CD8-positive, alpha-beta memory T cell (primary cell): Measurements from ENCODE around the gene DOK6. TPM values are rescaled to one million over a fixed set of nuclear protein-coding genes. Genes with fewer than 3 reads are reported as not detected.

ENCODE experiments used
- CTCF ChIA-PET: fragments of 350-600 bp; sonication (Branson Sonifier 250); formaldehyde crosslinking; loops from one replicate; lab custom pipeline; 2021; ENCODE audit warnings: antibody characterized with exemption; lab: Charles Lee
- POLR2A ChIA-PET: fragments of 350-600 bp; sonication (Branson Sonifier 250); formaldehyde crosslinking; loops from one replicate; lab custom pipeline; 2021; ENCODE audit warnings: antibody characterized with exemption; lab: Charles Lee
- DNase-seq, 5 donors: peaks; one replicate each; pipeline versions ENCODE4 v3.0.0 to v3.0.0-alpha.2; 2020 to 2022; ENCODE audit warnings: mixed read lengths in 1 of 5
- H3K27ac ChIP-seq: one replicate; pipeline ENCODE4 v1.7.0; 2013; ENCODE audit warnings: low read depth, mild to moderate bottlenecking, low read length, moderate library complexity
- H3K27me3 ChIP-seq: 2 replicates; pipeline ENCODE4 v1.7.0; 2013; ENCODE audit warnings: low read length, mild to moderate bottlenecking; ENCODE audit not compliant: insufficient read depth, poor library complexity, severe bottlenecking
- H3K36me3 ChIP-seq: 2 replicates; pipeline ENCODE4 v1.7.0; 2013; ENCODE audit warnings: mild to moderate bottlenecking, low read length, moderate library complexity; ENCODE audit not compliant: insufficient read depth
- H3K4me1 ChIP-seq: 2 replicates; pipeline ENCODE4 v1.7.0; 2013; ENCODE audit warnings: mild to moderate bottlenecking, low read length, moderate library complexity; ENCODE audit not compliant: insufficient read depth
- H3K4me3 ChIP-seq: 2 replicates; pipeline ENCODE4 v1.7.0; 2013; ENCODE audit warnings: mild to moderate bottlenecking, low read length
- H3K9me3 ChIP-seq: 2 replicates; pipeline ENCODE4 v1.7.0; 2013; ENCODE audit warnings: mild to moderate bottlenecking, low read length
- H3K27ac Mint-ChIP-seq, 8 donors: one replicate each; pipeline ENCODE4 v1.8.0; 2020 to 2021; ENCODE audit warnings: mixed read lengths in 8 of 8, mild to moderate bottlenecking in 6 of 8, inconsistent platforms in 3 of 8, moderate library complexity in 3 of 8
- H3K27me3 Mint-ChIP-seq, 2 donors: one replicate each; pipeline ENCODE4 v1.8.0; 2020 to 2021; ENCODE audit warnings: mixed read lengths in 2 of 2, mild to moderate bottlenecking in 1 of 2, moderate library complexity in 1 of 2
- H3K36me3 Mint-ChIP-seq, 3 donors: one replicate each; pipeline ENCODE4 v1.8.0; 2020 to 2021; ENCODE audit warnings: mixed read lengths in 3 of 3, inconsistent platforms in 1 of 3, mild to moderate bottlenecking in 1 of 3
- H3K4me1 Mint-ChIP-seq, 3 donors: one replicate each; pipeline ENCODE4 v1.8.0; 2020 to 2021; ENCODE audit warnings: mixed read lengths in 3 of 3, inconsistent platforms in 1 of 3, mild to moderate bottlenecking in 1 of 3
- H3K4me3 Mint-ChIP-seq, 7 donors: one replicate each; pipeline ENCODE4 v1.8.0; 2020 to 2021; ENCODE audit warnings: mixed read lengths in 7 of 7, mild to moderate bottlenecking in 6 of 7, moderate library complexity in 4 of 7, inconsistent platforms in 2 of 7
- H3K9me3 Mint-ChIP-seq, 5 donors: one replicate each; pipeline ENCODE4 v1.8.0; 2020 to 2022; ENCODE audit warnings: mixed read lengths in 5 of 5, mild to moderate bottlenecking in 3 of 5, moderate library complexity in 2 of 5, inconsistent platforms in 1 of 5
- polyA plus RNA-seq: library from polyadenylated mRNA; unstranded; fragments of 300-500 nt; fragmentation: Illumina TruSeq; gene quantifications from one replicate; pipeline ENCODE4 v1.2.3, GENCODE V29; 2021
- total RNA-seq, 2 experiments: library from RNA; stranded (reverse); gene quantifications; one replicate each; pipeline ENCODE4 v1.2.3, GENCODE V29; 2021

DOK6 gene
- total and polyA plus RNA-seq, 3 experiments from 2014 or later, result 0.13 TPM; not detected in 2

DNA sequence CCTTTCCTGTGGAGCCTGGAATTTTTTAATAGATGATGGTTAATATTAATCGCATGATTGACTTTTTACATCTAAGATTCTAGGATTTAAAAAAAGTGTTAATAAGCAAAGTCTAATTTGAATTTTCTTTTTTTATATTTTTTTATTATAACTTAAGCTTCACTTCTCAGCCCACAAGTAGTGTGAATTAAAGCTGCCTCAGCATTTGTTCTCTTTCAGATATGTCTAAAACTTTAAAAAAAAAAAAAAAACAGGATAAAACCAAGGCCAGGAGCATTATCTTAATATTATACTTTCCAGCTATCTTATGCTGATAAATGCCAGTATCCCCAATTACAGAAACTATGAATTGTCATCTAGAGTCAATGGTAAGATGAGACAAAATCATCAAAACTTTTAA, 437.3 kb downstream of the DOK6 start:
- Histone ChIP-seq H3K4me1 (no peaks in the 10 kb centered on the region), H3K4me3 (no peak overlapping the region), H3K9me3 (no peaks in the 10 kb centered on the region), H3K27ac (no peak overlapping the region), H3K27me3 (no peaks in the 10 kb centered on the region), H3K36me3 (no peaks in the 10 kb centered on the region)
- Mint-ChIP-seq H3K27me3 (no peaks in the 10 kb centered on the region), H3K27ac (no peak overlapping the region), H3K36me3 (peaks cover 3 to 20% (median 17%) of the 10 kb centered on the region in 3 donors), H3K9me3 (no peaks in the 10 kb centered on the region), H3K4me3 (no peak overlapping the region), H3K4me1 (no peaks in the 10 kb centered on the region)
- POLR2A ChIA-PET, result interaction anchor here (0.6 kb wide), 1 partner anchor 11 kb away, joined by 3 read pairs; no protein-coding TSS in a partner anchor
- no peak for DNase-seq
- CTCF ChIA-PET, result no interaction called here

- CTCF ChIA-PET, result interaction anchor here (1.3 kb wide), 1 partner anchor 9 kb away, joined by 3 read pairs; no protein-coding TSS in a partner anchor
- no peak for DNase-seq
- H3K27ac Mint-ChIP-seq, result peak overlapping the region in 2 of 8 donors; percentile 29 to 89
These were observed 438.1 kb downstream of the DOK6 start for GRCh38 chr18:69838620-69839411.

DNA sequence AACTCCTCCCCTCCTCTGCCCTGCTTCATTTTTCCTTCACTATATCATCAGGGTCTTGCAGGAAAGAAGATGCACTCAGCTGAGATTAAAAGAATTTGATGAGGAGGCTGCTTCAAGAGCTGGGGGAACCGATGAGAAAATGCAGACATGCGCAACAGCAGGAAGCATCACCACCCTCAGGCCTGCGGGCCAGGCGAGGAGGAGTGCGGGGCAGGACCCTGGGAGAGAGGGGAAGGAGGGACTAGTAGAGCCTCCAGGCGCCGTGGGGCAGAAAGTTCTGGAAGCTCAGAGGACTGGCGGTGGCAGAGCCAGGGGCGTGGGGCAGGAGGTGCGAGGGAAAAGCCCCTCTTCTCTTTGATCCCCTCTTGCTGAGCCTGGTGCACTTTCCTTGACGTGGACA, 438.8 kb downstream of the DOK6 start:
- Mint-ChIP-seq H3K36me3 (peaks cover 3 to 15% (median 14%) of the 10 kb centered on the region in 3 donors), H3K27ac (peak overlapping the region in 1 of 8 donors; percentile 89), H3K9me3 (no peaks in the 10 kb centered on the region), H3K4me3 (no peak overlapping the region), H3K27me3 (no peaks in the 10 kb centered on the region), H3K4me1 (no peaks in the 10 kb centered on the region)
- H3K36me3 ChIP-seq, result no peaks in the 10 kb centered on the region
- H3K27me3 ChIP-seq, result no peaks in the 10 kb centered on the region
- POLR2A ChIA-PET, result interaction anchor here (0.6 kb wide), 1 partner anchor 1120 kb away, joined by 3 read pairs; no protein-coding TSS in a partner anchor
- no peak for DNase-seq
- H3K4me1 ChIP-seq, result no peaks in the 10 kb centered on the region
- H3K4me3 ChIP-seq, result no peak overlapping the region
- H3K27ac ChIP-seq, result no peak overlapping the region
- CTCF ChIA-PET, result interaction anchor here (1.3 kb wide), 1 partner anchor 9 kb away, joined by 3 read pairs; no protein-coding TSS in a partner anchor
- H3K9me3 ChIP-seq, result no peaks in the 10 kb centered on the region

More at GRCh38 chr18:69838620-69839411, 438.1 kb downstream of the DOK6 start:
- Histone ChIP-seq H3K27ac (no peak overlapping the region), H3K4me1 (no peaks in the 10 kb centered on the region), H3K27me3 (no peaks in the 10 kb centered on the region), H3K36me3 (no peaks in the 10 kb centered on the region), H3K9me3 (no peaks in the 10 kb centered on the region), H3K4me3 (no peak overlapping the region)
- H3K27me3 Mint-ChIP-seq, result no peaks in the 10 kb centered on the region
- H3K36me3 Mint-ChIP-seq, result peaks cover 3 to 18% (median 17%) of the 10 kb centered on the region in 3 donors
- no peaks in the 10 kb centered on the region for H3K9me3 Mint-ChIP-seq
- no peaks in the 10 kb centered on the region for H3K4me1 Mint-ChIP-seq
- POLR2A ChIA-PET, result interaction anchor here (0.6 kb wide), 1 partner anchor 10 kb away, joined by 3 read pairs; no protein-coding TSS in a partner anchor
- no peak overlapping the region for H3K4me3 Mint-ChIP-seq

- no peaks in the 10 kb centered on the region for H3K4me1 Mint-ChIP-seq
- no peak for DNase-seq
- ChIA-PET CTCF (interaction anchor here (1.3 kb wide), 1 partner anchor 10 kb away, joined by 3 read pairs; no protein-coding TSS in a partner anchor), POLR2A (interaction anchor here (0.6 kb wide), 1 partner anchor 1121 kb away, joined by 3 read pairs; no protein-coding TSS in a partner anchor)
- H3K36me3 Mint-ChIP-seq, result peaks cover 3 to 15% (median 14%) of the 10 kb centered on the region in 3 donors
- Histone ChIP-seq H3K4me1 (no peaks in the 10 kb centered on the region), H3K36me3 (no peaks in the 10 kb centered on the region), H3K4me3 (no peak overlapping the region), H3K9me3 (no peaks in the 10 kb centered on the region), H3K27me3 (no peaks in the 10 kb centered on the region), H3K27ac (no peak overlapping the region)
- no peaks in the 10 kb centered on the region for H3K27me3 Mint-ChIP-seq
- H3K27ac Mint-ChIP-seq, result no peak overlapping the region
- no peak overlapping the region for H3K4me3 Mint-ChIP-seq
- H3K9me3 Mint-ChIP-seq, result no peaks in the 10 kb centered on the region
These were observed 439.3 kb downstream of the DOK6 start for GRCh38 chr18:69840001-69840400.

DNA sequence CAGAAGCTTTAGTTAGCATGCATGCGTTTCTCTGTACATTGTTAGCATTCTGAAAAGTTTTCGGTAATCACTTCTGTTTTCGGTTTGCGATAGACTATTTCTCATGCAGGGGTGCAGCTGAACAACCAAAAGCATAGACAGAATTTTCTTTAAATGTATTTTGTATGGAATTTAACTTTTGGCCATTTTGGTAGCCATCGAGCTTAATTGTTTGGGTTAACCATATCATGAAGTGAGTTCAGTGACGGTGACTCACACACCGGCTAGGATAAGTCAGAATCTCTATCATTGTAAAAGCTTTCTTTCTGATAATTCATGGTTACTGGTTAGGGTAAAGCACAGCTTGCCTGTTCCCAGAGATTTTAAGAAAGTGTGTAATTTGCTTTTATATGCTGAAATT, 439.8 kb downstream of the DOK6 start:
- no peaks in the 10 kb centered on the region for H3K36me3 ChIP-seq
- H3K27ac Mint-ChIP-seq, result no peak overlapping the region
- H3K27ac ChIP-seq, result no peak overlapping the region
- no peaks in the 10 kb centered on the region for H3K9me3 ChIP-seq
- peaks cover 2 to 14% (median 12%) of the 10 kb centered on the region in 3 donors for H3K36me3 Mint-ChIP-seq
- ChIA-PET CTCF (interaction anchor here (1.3 kb wide), 1 partner anchor 10 kb away, joined by 3 read pairs; no protein-coding TSS in a partner anchor), POLR2A (interaction anchor here (0.6 kb wide), 1 partner anchor 1121 kb away, joined by 3 read pairs; no protein-coding TSS in a partner anchor)
- no peak overlapping the region for H3K4me3 ChIP-seq
- no peak for DNase-seq
- H3K27me3 ChIP-seq, result no peaks in the 10 kb centered on the region
- no peaks in the 10 kb centered on the region for H3K9me3 Mint-ChIP-seq
- H3K4me3 Mint-ChIP-seq, result no peak overlapping the region
- H3K4me1 ChIP-seq, result no peaks in the 10 kb centered on the region
- no peaks in the 10 kb centered on the region for H3K4me1 Mint-ChIP-seq
- H3K27me3 Mint-ChIP-seq, result no peaks in the 10 kb centered on the region

GRCh38 chr18:69841117-69841516, 440.4 kb downstream of the DOK6 start:
- no peak overlapping the region for H3K27ac Mint-ChIP-seq
- H3K4me1 Mint-ChIP-seq, result no peaks in the 10 kb centered on the region
- no peak for DNase-seq
- H3K27ac ChIP-seq, result no peak overlapping the region
- no peaks in the 10 kb centered on the region for H3K27me3 Mint-ChIP-seq
- no peak overlapping the region for H3K4me3 Mint-ChIP-seq
- H3K9me3 ChIP-seq, result no peaks in the 10 kb centered on the region
- no peaks in the 10 kb centered on the region for H3K4me1 ChIP-seq
- POLR2A ChIA-PET, result interaction anchor here (1.1 kb wide), 1 partner anchor 9 kb away, joined by 3 read pairs; no protein-coding TSS in a partner anchor
- no peaks in the 10 kb centered on the region for H3K9me3 Mint-ChIP-seq
- no peaks in the 10 kb centered on the region for H3K36me3 ChIP-seq
- no peaks in the 10 kb centered on the region for H3K27me3 ChIP-seq
- H3K4me3 ChIP-seq, result no peak overlapping the region
- peaks cover 0 to 11% (median 10%) of the 10 kb centered on the region in 3 donors for H3K36me3 Mint-ChIP-seq
- CTCF ChIA-PET, result no interaction called here

- no peaks in the 10 kb centered on the region for H3K9me3 ChIP-seq
- H3K9me3 Mint-ChIP-seq, result no peaks in the 10 kb centered on the region
- peaks cover 0 to 6% (median 4%) of the 10 kb centered on the region in 3 donors for H3K36me3 Mint-ChIP-seq
- H3K27me3 ChIP-seq, result no peaks in the 10 kb centered on the region
- H3K4me1 Mint-ChIP-seq, result no peaks in the 10 kb centered on the region
- no peak overlapping the region for H3K4me3 ChIP-seq
- CTCF ChIA-PET, result no interaction called here
- POLR2A ChIA-PET, result no interaction called here
- DNase-seq, result no peak
- no peak overlapping the region for H3K4me3 Mint-ChIP-seq
- no peaks in the 10 kb centered on the region for H3K27me3 Mint-ChIP-seq
- no peak overlapping the region for H3K27ac Mint-ChIP-seq
- no peak overlapping the region for H3K27ac ChIP-seq
- H3K36me3 ChIP-seq, result no peaks in the 10 kb centered on the region
- H3K4me1 ChIP-seq, result no peaks in the 10 kb centered on the region
These were observed 442.3 kb downstream of the DOK6 start for GRCh38 chr18:69843015-69843414.

GRCh38 chr18:69844656-69845055, 444.0 kb downstream of the DOK6 start:
- H3K36me3 Mint-ChIP-seq, result peaks cover 0 to 6% (median 3%) of the 10 kb centered on the region in 3 donors
- no peak overlapping the region for H3K27ac Mint-ChIP-seq
- Histone ChIP-seq H3K9me3 (no peaks in the 10 kb centered on the region), H3K27me3 (no peaks in the 10 kb centered on the region), H3K36me3 (no peaks in the 10 kb centered on the region), H3K4me3 (no peak overlapping the region), H3K4me1 (no peaks in the 10 kb centered on the region), H3K27ac (no peak overlapping the region)
- H3K27me3 Mint-ChIP-seq, result no peaks in the 10 kb centered on the region
- ChIA-PET POLR2A (no interaction called here), CTCF (no interaction called here)
- H3K4me3 Mint-ChIP-seq, result no peak overlapping the region
- DNase-seq, result no peak
- H3K4me1 Mint-ChIP-seq, result no peaks in the 10 kb centered on the region
- no peaks in the 10 kb centered on the region for H3K9me3 Mint-ChIP-seq
